ENCODE data around the gene DPH7.

GRCh38 chr9:137522746-137523455, 55.8 kb downstream of the DPH7 start:
- TF ChIP-seq, protein P1, sequence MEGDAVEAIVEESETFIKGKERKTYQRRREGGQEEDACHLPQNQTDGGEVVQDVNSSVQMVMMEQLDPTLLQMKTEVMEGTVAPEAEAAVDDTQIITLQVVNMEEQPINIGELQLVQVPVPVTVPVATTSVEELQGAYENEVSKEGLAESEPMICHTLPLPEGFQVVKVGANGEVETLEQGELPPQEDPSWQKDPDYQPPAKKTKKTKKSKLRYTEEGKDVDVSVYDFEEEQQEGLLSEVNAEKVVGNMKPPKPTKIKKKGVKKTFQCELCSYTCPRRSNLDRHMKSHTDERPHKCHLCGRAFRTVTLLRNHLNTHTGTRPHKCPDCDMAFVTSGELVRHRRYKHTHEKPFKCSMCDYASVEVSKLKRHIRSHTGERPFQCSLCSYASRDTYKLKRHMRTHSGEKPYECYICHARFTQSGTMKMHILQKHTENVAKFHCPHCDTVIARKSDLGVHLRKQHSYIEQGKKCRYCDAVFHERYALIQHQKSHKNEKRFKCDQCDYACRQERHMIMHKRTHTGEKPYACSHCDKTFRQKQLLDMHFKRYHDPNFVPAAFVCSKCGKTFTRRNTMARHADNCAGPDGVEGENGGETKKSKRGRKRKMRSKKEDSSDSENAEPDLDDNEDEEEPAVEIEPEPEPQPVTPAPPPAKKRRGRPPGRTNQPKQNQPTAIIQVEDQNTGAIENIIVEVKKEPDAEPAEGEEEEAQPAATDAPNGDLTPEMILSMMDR (conservative IDR thresholded peaks at IDR 0.05 in 1 of 2, IDR thresholded peaks at IDR 0.05 in 1 of 2; ENCODE audit: extremely low read depth in 1 of 2, insufficient read depth in 1 of 2, low read depth in 1 of 2, low read length in 2 of 2), result no peak
- no peak for TF ChIP-seq EZH2 (IDR thresholded peaks at IDR 0.05; ENCODE audit: borderline replicate concordance, low read length)
